NCI-H2081 treated with DMSO at 0.1 percent for 48 hours (cell line): ENCODE measurements around the gene DSTN.

Source experiments
- DNase-seq: peaks from one replicate; lab custom pipeline; 2025; lab: John Stamatoyannopoulos, UW

The DSTN gene

GRCh38 chr20:17580895-17581294, 11.0 kb downstream of the DSTN start:
- no peak for DNase-seq

- no peak for DNase-seq
Observed at GRCh38 chr20:17583126-17583525, 13.3 kb downstream of the DSTN start.

GRCh38 chr20:17584689-17585088, 14.8 kb downstream of the DSTN start:
- no peak for DNase-seq

- no peak for DNase-seq
Observed at GRCh38 chr20:17586250-17586649, 16.4 kb downstream of the DSTN start.

GRCh38 chr20:17587148-17587547, 17.3 kb downstream of the DSTN start:
- no peak for DNase-seq

GRCh38 chr20:17587824-17588223, 17.9 kb downstream of the DSTN start:
- DNase-seq: no peak

GRCh38 chr20:17589161-17589834, 19.4 kb downstream of the DSTN start:
- no peak for DNase-seq

GRCh38 chr20:17590245-17590644, 20.4 kb downstream of the DSTN start:
- DNase-seq: no peak

GRCh38 chr20:17593902-17594301, 24.0 kb downstream of the DSTN start:
- DNase-seq: no peak

- no peak for DNase-seq
Observed at GRCh38 chr20:17594443-17594842, 24.6 kb downstream of the DSTN start.

GRCh38 chr20:17595856-17596255, 26.0 kb downstream of the DSTN start:
- DNase-seq: no peak

GRCh38 chr20:17598013-17598550, 28.2 kb downstream of the DSTN start:
- DNase-seq: no peak

- no peak for DNase-seq
Observed at GRCh38 chr20:17601957-17602356, 32.1 kb downstream of the DSTN start.

- DNase-seq: no peak
Observed at GRCh38 chr20:17602493-17602892, 32.6 kb downstream of the DSTN start.

GRCh38 chr20:17605131-17605660, 35.3 kb downstream of the DSTN start:
- DNase-seq: no peak

- DNase-seq: no peak
Observed at GRCh38 chr20:17606001-17606400, 36.1 kb downstream of the DSTN start.

- no peak for DNase-seq
Observed at GRCh38 chr20:17608701-17609497, 39.0 kb downstream of the DSTN start.

GRCh38 chr20:17609811-17610377, 40.0 kb downstream of the DSTN start:
- no peak for DNase-seq

GRCh38 chr20:17610566-17611289, 40.9 kb downstream of the DSTN start:
- no peak for DNase-seq

- DNase-seq: no peak
Observed at GRCh38 chr20:17611290-17611539, 41.3 kb downstream of the DSTN start.

GRCh38 chr20:17611540-17612286, 41.8 kb downstream of the DSTN start:
- DNase-seq: no peak
